Hematopoietic multipotent progenitor cell treated with erythropoietin and hydrocortisone succinate and interleukin-3 and kit ligand, for 4 days (in vitro differentiated cells): Measurements from ENCODE around the gene SNX24.
A peak's percentile ranks its signal among the peaks of the same experiment; 100 is the strongest.

Experiments
- DNase-seq: peaks from one replicate; pipeline ENCODE4 v3.0.0-alpha.2; 2015

Gene SNX24

DNA sequence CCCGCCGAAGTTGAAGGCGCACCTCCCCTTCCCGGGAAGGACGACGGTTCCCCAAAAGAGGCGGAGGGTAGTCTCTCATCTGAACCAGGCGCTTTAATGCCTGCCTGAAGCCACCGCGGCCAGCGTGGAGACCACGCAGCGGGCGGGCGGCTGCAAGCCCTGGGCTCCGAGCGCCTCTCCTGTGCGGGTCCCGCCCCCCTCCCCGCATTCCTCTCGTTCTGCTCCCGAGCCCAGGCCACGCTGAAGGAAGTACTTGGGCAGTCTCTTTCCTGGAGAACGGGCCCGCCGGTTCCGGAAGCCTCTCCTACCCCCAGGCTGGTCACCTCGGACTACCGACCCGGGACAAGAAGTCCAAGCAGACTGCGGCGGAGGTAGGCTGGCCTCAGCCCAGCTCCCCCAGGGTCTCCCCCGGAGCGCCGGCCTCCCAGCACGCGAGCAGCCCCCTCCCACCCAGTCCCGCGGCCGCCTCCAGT lies 190.5 kb downstream of the SNX24 start:
- DNase-seq, result peak; percentile 9

DNA sequence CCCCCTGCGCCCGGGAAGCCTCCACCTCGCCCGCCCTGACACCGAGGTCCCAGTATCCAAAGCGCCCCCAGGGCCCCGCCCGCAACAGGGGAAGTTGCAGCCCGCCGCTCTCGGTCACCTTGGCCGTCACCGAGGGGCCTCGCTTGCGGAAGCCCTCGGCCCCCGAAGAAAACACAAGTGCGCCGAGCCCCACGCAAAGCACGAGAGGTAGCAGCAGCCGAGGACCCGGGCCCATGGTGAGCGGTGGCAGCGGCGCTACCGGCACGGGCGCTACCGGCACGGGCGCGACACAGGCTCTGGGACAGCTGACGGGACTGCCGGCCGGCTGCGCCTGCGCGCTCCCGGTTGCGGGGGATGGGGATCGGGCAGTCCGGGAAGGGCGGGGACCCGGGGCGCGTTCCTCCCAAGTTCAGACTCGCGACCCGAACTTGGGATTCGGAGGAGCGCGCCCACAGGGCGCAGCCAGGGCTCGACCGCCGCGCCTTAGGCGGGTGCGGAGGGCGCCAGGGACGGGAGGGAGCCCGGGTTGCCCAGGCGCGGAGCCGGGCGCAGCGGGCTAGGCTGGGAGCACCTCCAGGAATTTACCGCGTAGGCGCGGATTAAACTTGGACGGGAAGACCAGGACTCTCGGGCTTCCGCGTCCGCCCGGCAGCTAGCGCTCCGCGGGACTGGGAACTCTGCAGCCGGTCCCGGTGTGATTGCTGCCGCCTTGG lies 191.1 kb downstream of the SNX24 start, which contains the start of gene PPIC:
TSS of gene PPIC (minus strand) at position 335 of the 713 bp plus-strand sequence. CDS start at position 235, 100 bp downstream.
- DNase-seq, result peak; percentile 29

DNA sequence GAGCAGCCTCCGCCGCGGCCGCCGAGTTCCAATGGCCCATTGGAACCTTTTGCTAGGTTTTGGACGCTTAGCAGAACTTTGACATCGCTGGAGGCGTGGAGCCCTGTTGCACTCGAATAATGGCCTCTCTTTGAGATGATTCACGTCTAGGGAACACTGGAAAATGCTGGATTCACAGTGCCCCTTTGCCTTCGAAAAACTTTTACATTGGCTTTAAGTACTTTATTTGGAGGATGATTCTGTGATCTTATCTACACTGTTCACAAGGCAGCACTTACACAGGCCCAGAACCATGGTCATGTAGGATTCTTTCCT lies 191.6 kb downstream of the SNX24 start:
- peak; percentile 1 for DNase-seq

DNA sequence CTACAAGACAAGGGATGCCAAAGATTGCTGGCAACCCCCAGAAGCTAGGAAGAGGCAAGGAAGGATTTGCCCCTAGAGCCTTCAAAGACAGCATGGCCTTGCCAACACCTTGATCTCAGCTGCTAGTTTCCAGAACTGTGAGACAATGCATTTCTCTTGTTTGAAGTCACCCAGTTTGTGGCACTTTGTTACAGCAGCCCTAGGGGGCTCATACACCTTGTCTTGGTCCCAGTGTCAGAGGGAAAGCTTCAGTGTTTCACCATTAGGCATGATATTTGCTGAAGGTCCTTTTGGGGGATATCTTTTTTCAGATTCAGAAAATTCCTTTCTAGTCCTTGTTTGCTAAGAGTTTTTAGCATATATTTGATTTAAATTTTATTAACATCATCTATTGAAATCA lies 194.3 kb downstream of the SNX24 start:
- DNase-seq, result no peak

DNA sequence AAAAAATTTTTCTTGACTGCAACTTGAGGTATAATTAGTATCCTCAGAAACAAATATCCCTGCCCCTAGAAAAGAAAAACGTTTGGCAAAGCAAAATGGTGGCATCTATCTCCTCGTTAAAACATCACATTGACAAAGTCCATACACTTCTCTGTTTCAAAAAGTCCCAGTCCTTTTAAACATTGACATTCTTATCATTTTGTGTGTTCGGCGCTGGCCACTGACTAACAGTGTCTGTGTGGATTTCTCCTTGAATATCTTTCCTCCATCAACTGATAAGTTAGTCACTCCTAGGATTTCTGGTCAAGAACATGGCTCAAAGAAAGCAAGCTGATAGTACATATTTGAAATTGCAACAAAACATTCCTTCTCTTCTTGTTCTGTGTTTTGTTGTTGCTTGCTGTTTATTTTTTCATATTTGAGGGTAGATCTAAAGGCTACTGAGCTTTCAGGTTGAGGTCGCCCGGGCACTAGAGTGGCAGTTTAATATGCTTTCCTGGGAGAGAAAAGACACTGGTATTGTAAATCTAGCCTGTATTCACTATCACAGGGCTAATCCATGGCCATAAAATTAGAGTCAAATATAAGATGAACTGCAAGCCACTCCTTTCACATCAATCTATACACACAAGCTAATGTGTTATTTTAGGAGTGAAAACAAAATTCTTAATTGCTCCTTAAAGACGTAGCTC lies 199.7 kb downstream of the SNX24 start:
- DNase-seq, result no peak

DNA sequence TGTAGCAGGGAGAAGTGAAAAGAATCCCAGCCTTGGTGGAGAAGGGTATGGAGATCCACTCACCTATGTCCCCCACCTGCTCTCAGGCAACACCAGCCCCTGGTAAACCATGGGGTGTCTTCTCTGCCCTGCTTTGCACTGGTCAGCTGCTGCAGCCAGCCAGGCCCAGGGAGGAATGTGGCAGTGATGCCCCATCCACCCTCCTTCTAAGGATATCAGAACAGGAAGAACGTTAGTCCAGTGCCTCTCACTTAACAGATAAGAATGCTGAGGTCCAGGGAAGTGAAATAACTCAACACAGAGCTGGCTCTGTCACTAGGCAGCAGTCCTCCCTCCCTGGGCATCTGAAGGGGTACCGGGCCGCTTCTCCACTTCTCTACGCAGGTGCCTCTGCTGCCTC lies 200.8 kb downstream of the SNX24 start:
- no peak for DNase-seq

DNA sequence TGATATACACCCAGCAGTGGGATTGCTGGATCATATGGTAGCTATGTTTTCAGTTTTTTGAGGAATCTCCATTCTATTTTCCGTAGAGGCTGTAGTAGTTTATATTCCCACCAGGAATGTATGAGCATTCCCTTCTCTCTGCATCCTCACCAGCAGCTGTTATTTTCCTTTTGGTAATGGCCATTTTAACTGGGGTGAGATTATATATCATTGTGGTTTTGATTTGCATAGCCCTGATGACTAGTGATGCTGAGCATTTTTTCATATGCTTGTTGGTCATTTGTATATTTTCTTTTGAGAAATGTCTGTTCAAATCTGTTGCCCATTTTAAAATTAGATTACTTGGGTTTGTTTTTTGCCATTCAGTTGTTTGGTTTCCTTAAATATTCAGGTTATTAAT lies 202.3 kb downstream of the SNX24 start:
- DNase-seq, result no peak

DNA sequence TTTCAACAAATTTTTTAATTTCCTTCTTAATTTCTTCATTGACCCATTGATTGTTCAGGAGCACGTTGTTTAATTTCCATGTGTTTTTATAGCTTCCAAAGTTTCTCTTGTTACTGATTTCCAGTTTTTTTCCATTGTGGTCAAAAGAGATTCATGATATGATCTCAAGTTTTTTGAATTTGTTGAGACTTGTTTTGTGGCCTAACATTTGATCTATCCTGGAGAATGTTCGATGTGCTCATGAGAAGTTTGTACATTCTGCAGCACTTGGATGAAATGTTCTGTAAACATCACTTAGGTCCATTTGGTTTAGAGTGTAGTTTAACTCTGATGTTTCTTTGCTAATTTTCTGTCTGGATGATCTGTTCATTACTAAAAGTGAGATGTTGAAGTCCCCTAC lies 205.8 kb downstream of the SNX24 start:
- no peak for DNase-seq
